Suprapubic skin (tissue), 3 donors: ENCODE measurements around the gene ALDH1A1.

Source experiments
- EP300 ChIP-seq: sonication (generic); formaldehyde crosslinking; IDR thresholded peaks from one replicate; pipeline ENCODE4 v1.6.1; 2017; ENCODE audit warnings: antibody characterized with exemption
- TF ChIP-seq, protein P1 (sequence below), 2 donors: fragments of 200-600 bp in 1 of 2; fragments of 450-650 bp in 1 of 2; sonication (generic) in 1 of 2; IDR thresholded peaks; one replicate each; pipeline ENCODE4 v1.5.1; 2016 to 2019; ENCODE audit warnings: antibody characterized with exemption in 2 of 2, mild to moderate bottlenecking in 1 of 2, moderate library complexity in 1 of 2

DNA sequence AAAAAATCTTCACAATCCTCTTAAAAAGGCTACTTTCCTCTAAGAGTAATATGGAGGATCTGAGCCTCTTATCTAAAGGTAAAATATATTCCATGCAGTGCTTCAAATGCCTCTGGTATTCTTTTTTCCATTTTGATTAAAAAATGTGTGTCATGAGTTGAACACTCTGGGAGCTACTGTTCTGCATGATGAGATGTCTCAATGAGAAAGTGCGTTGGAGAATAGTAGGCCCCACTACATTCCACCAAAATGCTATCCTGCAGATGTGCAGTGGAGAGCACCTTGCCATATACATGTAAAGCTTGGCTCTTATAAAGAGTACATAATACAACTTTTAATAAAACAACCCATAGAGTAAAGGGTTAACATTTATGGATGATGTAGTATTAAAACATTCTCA lies 26.3 kb downstream of the ALDH1A1 start:
- no peak for TF ChIP-seq EP300
- TF ChIP-seq, protein P1, sequence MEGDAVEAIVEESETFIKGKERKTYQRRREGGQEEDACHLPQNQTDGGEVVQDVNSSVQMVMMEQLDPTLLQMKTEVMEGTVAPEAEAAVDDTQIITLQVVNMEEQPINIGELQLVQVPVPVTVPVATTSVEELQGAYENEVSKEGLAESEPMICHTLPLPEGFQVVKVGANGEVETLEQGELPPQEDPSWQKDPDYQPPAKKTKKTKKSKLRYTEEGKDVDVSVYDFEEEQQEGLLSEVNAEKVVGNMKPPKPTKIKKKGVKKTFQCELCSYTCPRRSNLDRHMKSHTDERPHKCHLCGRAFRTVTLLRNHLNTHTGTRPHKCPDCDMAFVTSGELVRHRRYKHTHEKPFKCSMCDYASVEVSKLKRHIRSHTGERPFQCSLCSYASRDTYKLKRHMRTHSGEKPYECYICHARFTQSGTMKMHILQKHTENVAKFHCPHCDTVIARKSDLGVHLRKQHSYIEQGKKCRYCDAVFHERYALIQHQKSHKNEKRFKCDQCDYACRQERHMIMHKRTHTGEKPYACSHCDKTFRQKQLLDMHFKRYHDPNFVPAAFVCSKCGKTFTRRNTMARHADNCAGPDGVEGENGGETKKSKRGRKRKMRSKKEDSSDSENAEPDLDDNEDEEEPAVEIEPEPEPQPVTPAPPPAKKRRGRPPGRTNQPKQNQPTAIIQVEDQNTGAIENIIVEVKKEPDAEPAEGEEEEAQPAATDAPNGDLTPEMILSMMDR (IDR thresholded peaks at IDR 0.05), result no peak
